ENCODE data around the gene XAGE5. TPM values are rescaled to one million over a fixed set of nuclear protein-coding genes. Genes with fewer than 3 reads are reported as not detected.
"Not testable (repeated sequence)": the region's sequence is repeated elsewhere in the genome, so short reads cannot be mapped to it uniquely, and the experiment has no call there.

Gene XAGE5, protein sequence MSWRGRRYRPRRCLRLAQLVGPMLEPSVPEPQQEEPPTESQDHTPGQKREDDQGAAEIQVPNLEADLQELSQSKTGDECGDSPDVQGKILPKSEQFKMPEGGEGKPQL
- total RNA-seq, result not detected
- long read RNA-seq, result 0 reads

DNA sequence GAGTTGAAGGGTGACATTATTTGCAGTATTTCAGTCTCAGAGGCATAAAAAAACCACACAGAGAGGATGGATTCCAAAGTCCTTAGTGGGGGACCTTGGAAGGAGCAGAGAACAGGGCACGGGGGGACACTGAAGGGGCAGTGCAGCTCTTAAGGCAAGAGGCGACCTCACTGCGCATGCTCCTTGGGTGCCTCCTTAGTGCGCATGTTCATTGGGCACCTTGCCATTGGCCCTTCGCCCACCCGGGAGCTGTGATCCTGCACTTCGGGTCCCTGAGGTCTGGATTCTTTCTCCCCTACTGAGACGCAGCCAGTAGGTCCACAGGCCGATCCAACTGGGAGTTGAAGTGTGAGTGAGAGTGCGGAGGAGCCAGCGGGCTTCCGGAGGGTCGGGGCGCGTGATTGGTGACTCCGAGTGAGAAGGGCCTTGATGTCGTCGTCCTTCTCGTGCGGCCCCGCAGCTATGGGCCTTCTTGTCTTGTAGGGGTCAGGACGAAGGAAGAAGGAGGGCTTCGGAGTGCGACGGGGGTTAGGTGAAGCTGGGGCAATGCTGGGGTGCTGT lies at the start of gene XAGE5:
Gene XAGE5, plus strand, starts transcription at position 223 of the 561 bp plus-strand sequence. CDS start 1,280 bp downstream, outside the sequence.
- Histone ChIP-seq H3K27ac (replicated peaks) (no peak within 1 kb of the TSS), H3K4me1 (no peaks in the 10 kb centered on the region), H3K36me3 (no peaks in the 10 kb centered on the region), H3K4me3 (no peak within 1 kb of the TSS), H3K9me3 (replicated peaks) (no peaks in the 10 kb centered on the region), H3K27me3 (ENCODE audit: low read depth) (no peaks in the 10 kb centered on the region)
- intact Hi-C loops (cut with micrococcal nuclease), result no loop called here
- DNase-seq, result no peak
- TF ChIP-seq, protein P1, sequence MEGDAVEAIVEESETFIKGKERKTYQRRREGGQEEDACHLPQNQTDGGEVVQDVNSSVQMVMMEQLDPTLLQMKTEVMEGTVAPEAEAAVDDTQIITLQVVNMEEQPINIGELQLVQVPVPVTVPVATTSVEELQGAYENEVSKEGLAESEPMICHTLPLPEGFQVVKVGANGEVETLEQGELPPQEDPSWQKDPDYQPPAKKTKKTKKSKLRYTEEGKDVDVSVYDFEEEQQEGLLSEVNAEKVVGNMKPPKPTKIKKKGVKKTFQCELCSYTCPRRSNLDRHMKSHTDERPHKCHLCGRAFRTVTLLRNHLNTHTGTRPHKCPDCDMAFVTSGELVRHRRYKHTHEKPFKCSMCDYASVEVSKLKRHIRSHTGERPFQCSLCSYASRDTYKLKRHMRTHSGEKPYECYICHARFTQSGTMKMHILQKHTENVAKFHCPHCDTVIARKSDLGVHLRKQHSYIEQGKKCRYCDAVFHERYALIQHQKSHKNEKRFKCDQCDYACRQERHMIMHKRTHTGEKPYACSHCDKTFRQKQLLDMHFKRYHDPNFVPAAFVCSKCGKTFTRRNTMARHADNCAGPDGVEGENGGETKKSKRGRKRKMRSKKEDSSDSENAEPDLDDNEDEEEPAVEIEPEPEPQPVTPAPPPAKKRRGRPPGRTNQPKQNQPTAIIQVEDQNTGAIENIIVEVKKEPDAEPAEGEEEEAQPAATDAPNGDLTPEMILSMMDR (IDR thresholded peaks at IDR 0.05; ENCODE audit: borderline replicate concordance), result no peak

DNA sequence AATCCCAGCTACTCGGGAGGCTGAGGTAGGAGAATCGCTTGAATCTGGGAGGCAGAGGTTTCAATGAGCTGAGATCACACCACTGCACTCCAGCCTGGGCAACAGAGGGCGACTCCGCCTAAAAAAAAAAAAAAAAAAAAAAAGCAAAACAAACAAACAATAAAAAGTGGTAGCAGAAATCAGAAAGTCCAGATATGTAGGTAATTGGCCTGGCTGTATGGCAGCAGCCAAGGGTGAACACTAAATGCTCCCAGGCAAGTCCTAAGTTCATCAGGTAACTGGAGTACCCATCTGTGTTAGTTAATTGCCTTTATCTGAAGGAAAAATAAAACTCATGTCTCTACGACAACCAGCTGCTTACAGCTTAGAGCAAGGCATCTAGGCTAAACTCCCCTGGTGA lies 45.1 kb upstream of the XAGE5 start:
- intact Hi-C loops (cut with micrococcal nuclease); DNase-seq; H3K4me3 ChIP-seq; H3K27ac ChIP-seq (replicated peaks); H3K9me3 ChIP-seq (replicated peaks); H3K27me3 ChIP-seq (ENCODE audit: low read depth); H3K36me3 ChIP-seq; H3K4me1 ChIP-seq: not testable (repeated sequence)

DNA sequence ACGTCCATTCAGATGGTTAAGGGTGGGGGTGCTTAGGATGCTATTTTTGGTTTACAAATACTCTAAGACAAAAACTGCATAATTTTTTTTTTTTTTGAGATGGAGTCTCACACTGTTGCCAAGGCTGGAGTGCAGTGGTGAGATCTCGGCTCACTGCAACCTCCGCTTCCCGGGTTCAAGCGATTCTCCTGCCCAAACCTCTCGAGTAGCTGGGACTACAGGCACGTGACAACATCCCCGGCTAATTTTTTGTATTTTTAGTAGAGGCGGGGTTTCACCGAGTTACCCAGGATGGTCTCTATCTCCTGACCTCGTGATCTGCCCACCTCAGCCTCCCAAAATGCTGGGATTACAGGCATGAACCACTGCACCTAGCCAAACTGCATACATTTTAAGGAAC lies 37.6 kb upstream of the XAGE5 start:
- H3K4me3 ChIP-seq; DNase-seq; H3K4me1 ChIP-seq; intact Hi-C loops (cut with micrococcal nuclease); H3K9me3 ChIP-seq (replicated peaks); H3K27ac ChIP-seq (replicated peaks); H3K27me3 ChIP-seq (ENCODE audit: low read depth); H3K36me3 ChIP-seq: not testable (repeated sequence)

DNA sequence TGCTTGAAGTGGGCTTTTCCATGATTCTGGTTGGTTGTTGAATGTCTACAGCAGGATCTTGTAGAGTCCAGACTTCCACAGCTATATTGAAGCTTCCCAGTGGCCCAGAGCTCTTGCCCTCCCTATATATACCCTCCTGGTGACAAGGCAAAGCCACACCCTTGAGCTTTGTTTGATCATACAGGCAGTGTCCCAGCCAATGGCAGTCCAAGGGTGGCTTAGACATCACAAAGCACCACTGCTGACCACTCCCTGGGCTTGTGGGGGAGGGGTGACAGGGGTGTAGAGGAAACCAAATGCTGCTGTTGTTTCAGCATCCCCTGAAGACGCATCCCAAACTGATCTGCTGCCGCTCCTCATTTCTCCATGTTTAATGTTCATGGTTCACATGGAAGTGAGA lies 13.8 kb upstream of the XAGE5 start, which contains the start of gene SPANXN5:
Gene SPANXN5, minus strand, starts transcription at position 101 of the 400 bp plus-strand sequence. Its CDS starts 79 bp downstream, at position 22.
- DNase-seq; intact Hi-C loops (cut with micrococcal nuclease): not testable (repeated sequence)

DNA sequence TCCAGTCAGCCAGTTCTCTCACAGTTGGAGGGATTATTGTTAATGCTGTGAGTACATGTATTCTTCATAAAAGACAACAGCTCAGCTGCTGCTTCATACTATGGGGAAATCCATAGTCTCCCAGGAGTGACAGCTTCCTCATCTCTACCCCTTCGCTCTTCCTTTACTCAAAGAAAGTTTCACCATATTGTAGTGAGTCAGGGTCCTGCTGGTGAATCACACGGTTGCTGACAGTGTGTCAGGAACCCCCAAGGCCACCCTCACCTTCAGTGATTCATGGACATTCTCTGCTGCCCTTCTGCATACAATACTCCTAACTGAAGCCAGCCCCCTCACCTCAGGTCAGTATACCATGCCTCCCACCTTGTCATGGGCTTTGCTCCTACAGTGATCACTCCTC lies 6.2 kb upstream of the XAGE5 start:
- H3K36me3 ChIP-seq; H3K27me3 ChIP-seq (ENCODE audit: low read depth); H3K4me1 ChIP-seq; H3K4me3 ChIP-seq; H3K9me3 ChIP-seq (replicated peaks); DNase-seq; intact Hi-C loops (cut with micrococcal nuclease); H3K27ac ChIP-seq (replicated peaks): not testable (repeated sequence)

More for the DNA sequence above, 13.8 kb upstream of the XAGE5 start, which contains the start of gene SPANXN5:
- not testable (repeated sequence) for H3K27ac ChIP-seq (replicated peaks); H3K9me3 ChIP-seq (replicated peaks); H3K27me3 ChIP-seq (ENCODE audit: low read depth); H3K36me3 ChIP-seq; H3K4me1 ChIP-seq; H3K4me3 ChIP-seq

DNA sequence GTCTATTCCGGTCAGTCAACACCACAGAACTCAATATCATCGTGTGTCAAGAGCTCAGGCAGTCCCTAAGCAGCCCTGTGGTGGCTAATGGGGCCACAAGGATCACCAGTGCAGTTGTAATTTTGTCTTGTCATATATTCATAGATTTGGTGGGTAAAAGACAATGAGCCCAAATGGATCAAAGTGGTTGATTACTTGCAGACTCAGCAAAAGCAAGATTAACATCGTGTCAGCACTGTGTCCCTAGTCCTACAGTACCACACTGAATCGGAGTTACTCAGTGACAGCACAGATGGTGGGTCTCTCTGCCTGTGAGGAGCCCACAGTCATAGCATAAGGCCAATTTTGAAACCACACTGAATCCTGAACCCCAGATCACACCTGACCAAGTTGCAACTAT lies 8.7 kb downstream of the XAGE5 start:
- H3K27me3 ChIP-seq (ENCODE audit: low read depth), result no peaks in the 10 kb centered on the region
- no peaks in the 10 kb centered on the region for H3K4me1 ChIP-seq
- H3K36me3 ChIP-seq, result no peaks in the 10 kb centered on the region
- H3K4me3 ChIP-seq, result no peak overlapping the region
- TF ChIP-seq, protein P1 (IDR thresholded peaks at IDR 0.05; ENCODE audit: borderline replicate concordance), result no peak
- H3K27ac ChIP-seq (replicated peaks), result no peak overlapping the region
- H3K9me3 ChIP-seq (replicated peaks), result no peaks in the 10 kb centered on the region
- no peak for DNase-seq
- intact Hi-C loops (cut with micrococcal nuclease), result no loop called here

DNA sequence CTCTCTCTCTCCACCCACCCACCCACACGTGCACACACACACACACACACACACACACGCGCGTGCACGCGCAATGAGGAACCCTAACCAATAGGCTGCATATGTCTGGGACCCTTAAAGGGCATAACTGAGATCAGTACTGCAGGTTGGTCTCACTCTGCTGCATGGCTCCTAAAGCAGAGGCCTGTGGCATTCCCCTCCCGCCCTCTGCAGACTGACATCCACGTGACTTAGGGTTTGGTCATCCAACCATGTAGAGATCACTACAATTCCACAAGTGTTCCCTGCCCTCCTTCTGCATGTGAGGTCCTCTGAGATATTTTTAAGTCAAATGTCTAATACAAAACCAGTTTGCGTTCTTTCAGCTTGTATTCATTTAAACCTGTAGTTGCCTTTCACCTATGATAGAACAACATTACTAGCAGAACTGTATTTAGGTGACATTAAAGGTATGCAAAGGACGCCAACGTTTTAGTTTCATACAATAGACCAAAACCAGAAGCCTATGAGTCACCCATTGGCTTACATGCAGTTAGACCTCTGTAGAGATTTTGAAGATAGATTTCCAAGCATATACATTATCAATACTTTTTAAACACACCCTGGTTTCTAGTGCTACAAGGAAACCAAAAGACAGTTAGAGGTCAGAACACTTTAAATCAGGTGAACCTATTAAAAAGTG lies 10.1 kb downstream of the XAGE5 start:
- Histone ChIP-seq H3K27me3 (ENCODE audit: low read depth) (no peaks in the 10 kb centered on the region), H3K36me3 (no peaks in the 10 kb centered on the region), H3K27ac (replicated peaks) (no peak overlapping the region), H3K4me1 (no peaks in the 10 kb centered on the region), H3K4me3 (no peak overlapping the region), H3K9me3 (replicated peaks) (no peaks in the 10 kb centered on the region)
- no peak for DNase-seq
- intact Hi-C loops (cut with micrococcal nuclease), result no loop called here
- TF ChIP-seq, protein P1 (IDR thresholded peaks at IDR 0.05; ENCODE audit: borderline replicate concordance), result no peak

All from left ventricle myocardium inferior (tissue), 1 donor.